ENCODE results near the gene MTMR11. TPM values are rescaled to one million over a fixed set of nuclear protein-coding genes. Genes with fewer than 3 reads are reported as not detected.

MTMR11 gene
- total and polyA plus RNA-seq, 10 of the 15 experiments (the other 5 are each of a cell fraction or from before 2014, with no cell fraction given), result 0.35 to 1.1 (median 0.73) TPM

DNA sequence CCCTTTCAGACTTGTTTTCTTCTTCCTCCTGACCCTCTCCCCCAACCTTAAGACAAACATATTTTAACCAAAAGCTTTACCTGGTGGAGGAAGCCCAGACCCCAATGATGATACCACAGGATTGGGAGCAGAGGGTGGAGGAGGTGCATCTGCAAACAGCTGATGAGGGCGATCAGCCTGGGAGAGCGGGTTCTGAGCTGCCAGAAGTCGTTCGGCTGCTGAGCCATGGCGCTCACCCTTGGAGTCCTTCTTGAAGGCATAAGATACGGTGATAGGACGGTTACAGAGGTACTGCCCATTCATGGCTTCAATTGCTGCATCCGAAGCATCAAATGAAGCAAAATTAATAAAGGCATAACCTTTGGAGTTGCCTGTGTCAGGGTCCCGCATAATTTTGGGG lies 10.4 kb downstream of the MTMR11 start:
- ATAC-seq (no peak), DNase-seq (ENCODE audit: low read depth, low spot score) (no peak)
- intact Hi-C loops (cut with micrococcal nuclease; ENCODE audit: unreplicated experiment), result no loop called here

DNA sequence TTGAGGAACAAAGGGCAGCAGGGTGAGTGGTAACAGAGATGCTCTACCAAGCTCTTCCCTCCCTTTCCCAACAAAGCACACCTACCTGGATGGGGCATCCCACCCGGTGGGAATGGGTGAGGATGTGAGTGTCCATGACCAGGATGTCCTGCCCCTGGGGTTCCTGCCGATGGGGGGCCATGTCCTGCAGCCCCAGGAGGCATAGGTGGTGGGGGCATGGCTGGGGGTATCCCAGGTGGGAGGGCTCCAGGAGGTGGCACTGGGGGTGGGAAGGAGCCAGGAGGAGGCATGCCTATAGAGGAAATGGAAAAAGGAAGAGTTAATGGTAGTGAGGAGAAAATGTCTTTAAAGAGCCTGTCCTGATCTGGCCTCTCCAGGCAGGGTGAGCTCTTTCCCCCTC lies 10.9 kb downstream of the MTMR11 start:
- SMC1A ChIA-PET (ENCODE audit: uncharacterized antibody, unreplicated experiment), result interaction anchor here (1.4 kb wide), 1 partner anchor 37 kb away, joined by 3 read pairs; no protein-coding TSS in a partner anchor
- Histone ChIP-seq H4K20me1 (ENCODE audit: control insufficient read depth, insufficient read depth) (no peaks in the 10 kb centered on the region), H3K4me2 (ENCODE audit: control insufficient read depth, insufficient read depth) (peak overlapping the region; percentile 85), H3K79me2 (ENCODE audit: control insufficient read depth, insufficient read depth, low read length) (peaks cover 28% of the 10 kb centered on the region), H3K36me3 (ENCODE audit: control insufficient read depth in 2 of 2, insufficient read depth in 2 of 2, low read length in 1 of 2) (peaks cover 7 to 11% of the 10 kb centered on the region in 2 experiments), H3K4me3 (peak overlapping the region; percentile 99; the same call in 1 of the 2 replicates), H3K9ac (ENCODE audit: control insufficient read depth, insufficient read depth, low read length) (no peak overlapping the region), H3K4me1 (ENCODE audit: control insufficient read depth, insufficient read depth, low read length) (peaks cover 10% of the 10 kb centered on the region), H3K27me3 (replicated peaks in 1 of 2; ENCODE audit: control insufficient read depth in 2 of 2, insufficient read depth in 2 of 2, low read length in 1 of 2) (no peaks in the 10 kb centered on the region), H2AFZ (ENCODE audit: control insufficient read depth, low read depth, low read length) (no peak overlapping the region), H3K27ac (ENCODE audit: control insufficient read depth, insufficient read depth) (no peak overlapping the region), H3K9me3 (replicated peaks; ENCODE audit: control insufficient read depth, insufficient read depth, low read length) (no peaks in the 10 kb centered on the region)
- FAIRE-seq, result no peak
- 89% methylated on average over 2 of the region's 2 CpGs for WGBS (ENCODE audit: insufficient coverage, insufficient replicate concordance, low lambda C conversion rate, missing lambda C conversion rate)
- ATAC-seq, result no peak
- RAD21 ChIA-PET (ENCODE audit: unreplicated experiment), result no interaction called here
- DNase-seq (ENCODE audit: low read depth, low spot score), result no peak
- CTCF ChIA-PET, result interaction anchor here (1.0 to 2.1 kb wide), 3 partner anchors 37 to 42 kb away, joined by 3 to 6 read pairs (median 4); no protein-coding TSS in a partner anchor
- POLR2A ChIA-PET, result no interaction called here
- BruUV-seq (replicated peaks), result no TSS peak
- intact Hi-C loops (cut with micrococcal nuclease; ENCODE audit: unreplicated experiment) (no loop called here), in situ Hi-C loops (cut with MboI) (no loop called here)
- TF ChIP-seq RCOR1 (conservative IDR thresholded peaks at IDR 0.05; ENCODE audit: low read depth, low read length) (no peak), ZNF24 (IDR thresholded peaks at IDR 0.05) (no peak), SIX5 (IDR thresholded peaks at IDR 0.05; ENCODE audit: low read depth, low read length, severe bottlenecking) (no peak), ZNF384 (IDR thresholded peaks at IDR 0.05; ENCODE audit: borderline replicate concordance, low read depth, low read length) (no peak), SMARCA5 (IDR thresholded peaks at IDR 0.05) (no peak)
- TF ChIP-seq, protein P1, sequence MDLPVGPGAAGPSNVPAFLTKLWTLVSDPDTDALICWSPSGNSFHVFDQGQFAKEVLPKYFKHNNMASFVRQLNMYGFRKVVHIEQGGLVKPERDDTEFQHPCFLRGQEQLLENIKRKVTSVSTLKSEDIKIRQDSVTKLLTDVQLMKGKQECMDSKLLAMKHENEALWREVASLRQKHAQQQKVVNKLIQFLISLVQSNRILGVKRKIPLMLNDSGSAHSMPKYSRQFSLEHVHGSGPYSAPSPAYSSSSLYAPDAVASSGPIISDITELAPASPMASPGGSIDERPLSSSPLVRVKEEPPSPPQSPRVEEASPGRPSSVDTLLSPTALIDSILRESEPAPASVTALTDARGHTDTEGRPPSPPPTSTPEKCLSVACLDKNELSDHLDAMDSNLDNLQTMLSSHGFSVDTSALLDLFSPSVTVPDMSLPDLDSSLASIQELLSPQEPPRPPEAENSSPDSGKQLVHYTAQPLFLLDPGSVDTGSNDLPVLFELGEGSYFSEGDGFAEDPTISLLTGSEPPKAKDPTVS (IDR thresholded peaks at IDR 0.05; ENCODE audit: low read depth, low read length), result no peak
- TF ChIP-seq, protein P2, sequence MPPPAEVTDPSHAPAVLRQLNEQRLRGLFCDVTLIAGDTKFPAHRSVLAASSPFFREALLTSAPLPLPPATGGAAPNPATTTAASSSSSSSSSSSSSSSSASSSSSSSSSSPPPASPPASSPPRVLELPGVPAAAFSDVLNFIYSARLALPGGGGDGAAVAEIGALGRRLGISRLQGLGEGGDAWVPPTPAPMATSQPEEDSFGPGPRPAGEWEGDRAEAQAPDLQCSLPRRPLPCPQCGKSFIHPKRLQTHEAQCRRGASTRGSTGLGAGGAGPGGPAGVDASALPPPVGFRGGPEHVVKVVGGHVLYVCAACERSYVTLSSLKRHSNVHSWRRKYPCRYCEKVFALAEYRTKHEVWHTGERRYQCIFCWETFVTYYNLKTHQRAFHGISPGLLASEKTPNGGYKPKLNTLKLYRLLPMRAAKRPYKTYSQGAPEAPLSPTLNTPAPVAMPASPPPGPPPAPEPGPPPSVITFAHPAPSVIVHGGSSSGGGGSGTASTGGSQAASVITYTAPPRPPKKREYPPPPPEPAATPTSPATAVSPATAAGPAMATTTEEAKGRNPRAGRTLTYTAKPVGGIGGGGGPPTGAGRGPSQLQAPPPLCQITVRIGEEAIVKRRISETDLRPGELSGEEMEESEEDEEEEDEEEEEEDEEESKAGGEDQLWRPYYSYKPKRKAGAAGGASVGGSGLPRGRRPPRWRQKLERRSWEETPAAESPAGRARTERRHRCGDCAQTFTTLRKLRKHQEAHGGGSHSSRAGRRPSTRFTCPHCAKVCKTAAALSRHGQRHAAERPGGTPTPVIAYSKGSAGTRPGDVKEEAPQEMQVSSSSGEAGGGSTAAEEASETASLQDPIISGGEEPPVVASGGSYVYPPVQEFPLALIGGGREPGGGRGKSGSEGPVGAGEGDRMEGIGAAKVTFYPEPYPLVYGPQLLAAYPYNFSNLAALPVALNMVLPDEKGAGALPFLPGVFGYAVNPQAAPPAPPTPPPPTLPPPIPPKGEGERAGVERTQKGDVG (CRISPR knock-in tag; IDR thresholded peaks at IDR 0.05), result no peak

More for the DNA sequence above, 10.4 kb downstream of the MTMR11 start:
- Histone ChIP-seq H3K4me1 (ENCODE audit: control insufficient read depth, insufficient read depth, low read length) (peaks cover 10% of the 10 kb centered on the region), H3K9ac (ENCODE audit: control insufficient read depth, insufficient read depth, low read length) (no peak overlapping the region), H3K36me3 (ENCODE audit: control insufficient read depth in 2 of 2, insufficient read depth in 2 of 2, low read length in 1 of 2) (peaks cover 7 to 11% of the 10 kb centered on the region in 2 experiments), H3K4me2 (ENCODE audit: control insufficient read depth, insufficient read depth) (peak overlapping the region; percentile 85), H3K4me3 (peak overlapping the region; percentile 99), H3K27me3 (replicated peaks in 1 of 2; ENCODE audit: control insufficient read depth in 2 of 2, insufficient read depth in 2 of 2, low read length in 1 of 2) (no peaks in the 10 kb centered on the region), H2AFZ (ENCODE audit: control insufficient read depth, low read depth, low read length) (no peak overlapping the region), H3K9me3 (replicated peaks; ENCODE audit: control insufficient read depth, insufficient read depth, low read length) (no peaks in the 10 kb centered on the region), H4K20me1 (ENCODE audit: control insufficient read depth, insufficient read depth) (no peaks in the 10 kb centered on the region), H3K27ac (ENCODE audit: control insufficient read depth, insufficient read depth) (no peak overlapping the region), H3K79me2 (ENCODE audit: control insufficient read depth, insufficient read depth, low read length) (peaks cover 28% of the 10 kb centered on the region)
- ChIA-PET POLR2A (no interaction called here), CTCF (no interaction called here), RAD21 (ENCODE audit: unreplicated experiment) (no interaction called here), SMC1A (ENCODE audit: uncharacterized antibody, unreplicated experiment) (interaction anchor here (1.4 kb wide), 1 partner anchor 37 kb away, joined by 3 read pairs; no protein-coding TSS in a partner anchor)
- no peak for TF ChIP-seq TBL1XR1 (IDR thresholded peaks at IDR 0.05; ENCODE audit: low read depth, low read length)
- TF ChIP-seq FOS (IDR thresholded peaks at IDR 0.05; ENCODE audit: borderline replicate concordance, extremely low read depth, insufficient read length), result no peak
- TF ChIP-seq, protein P3, sequence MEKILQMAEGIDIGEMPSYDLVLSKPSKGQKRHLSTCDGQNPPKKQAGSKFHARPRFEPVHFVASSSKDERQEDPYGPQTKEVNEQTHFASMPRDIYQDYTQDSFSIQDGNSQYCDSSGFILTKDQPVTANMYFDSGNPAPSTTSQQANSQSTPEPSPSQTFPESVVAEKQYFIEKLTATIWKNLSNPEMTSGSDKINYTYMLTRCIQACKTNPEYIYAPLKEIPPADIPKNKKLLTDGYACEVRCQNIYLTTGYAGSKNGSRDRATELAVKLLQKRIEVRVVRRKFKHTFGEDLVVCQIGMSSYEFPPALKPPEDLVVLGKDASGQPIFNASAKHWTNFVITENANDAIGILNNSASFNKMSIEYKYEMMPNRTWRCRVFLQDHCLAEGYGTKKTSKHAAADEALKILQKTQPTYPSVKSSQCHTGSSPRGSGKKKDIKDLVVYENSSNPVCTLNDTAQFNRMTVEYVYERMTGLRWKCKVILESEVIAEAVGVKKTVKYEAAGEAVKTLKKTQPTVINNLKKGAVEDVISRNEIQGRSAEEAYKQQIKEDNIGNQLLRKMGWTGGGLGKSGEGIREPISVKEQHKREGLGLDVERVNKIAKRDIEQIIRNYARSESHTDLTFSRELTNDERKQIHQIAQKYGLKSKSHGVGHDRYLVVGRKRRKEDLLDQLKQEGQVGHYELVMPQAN (conservative IDR thresholded peaks at IDR 0.05), result no peak
- TF ChIP-seq NBN (IDR thresholded peaks at IDR 0.05), result no peak
- TF ChIP-seq SREBF2 (IDR thresholded peaks at IDR 0.05; ENCODE audit: low read length), result no peak
- TF ChIP-seq CREM (IDR thresholded peaks at IDR 0.05; ENCODE audit: low read depth), result no peak
- no peak for FAIRE-seq
- WGBS (ENCODE audit: insufficient coverage, insufficient replicate concordance, low lambda C conversion rate, missing lambda C conversion rate), result 96% methylated on average over 9 of the region's 9 CpGs
- in situ Hi-C loops (cut with MboI), result no loop called here
- BruUV-seq (replicated peaks), result TSS peak; percentile 76

Measured in GM12878 (cell line).